NCI-H1105 (cell line): Measurements from ENCODE around the gene GIT1.
"Not testable (repeated sequence)": the region's sequence is repeated elsewhere in the genome, so short reads cannot be mapped to it uniquely, and the experiment has no call there.

Source experiments
- DNase-seq: peaks from one replicate; lab custom pipeline; 2025; lab: John Stamatoyannopoulos, UW

GIT1 gene

GRCh38 chr17:29567554-29568330 is 21.7 kb downstream of the GIT1 start:
- DNase-seq = peak; percentile 46

DNA sequence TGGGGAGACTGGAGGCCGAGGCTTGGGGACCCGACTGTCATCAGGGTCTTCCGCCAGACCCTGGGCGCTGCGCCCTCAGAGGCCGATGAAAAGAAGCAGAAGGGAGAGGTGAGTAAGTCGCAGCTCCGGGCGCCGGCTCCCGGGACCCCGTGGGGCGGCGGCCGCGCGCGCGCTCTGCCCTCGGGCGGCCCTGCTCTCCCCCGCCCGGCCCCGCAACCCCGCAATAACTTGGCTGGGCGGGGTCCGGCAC is 22.2 kb downstream of the GIT1 start:
- DNase-seq = no peak

DNA sequence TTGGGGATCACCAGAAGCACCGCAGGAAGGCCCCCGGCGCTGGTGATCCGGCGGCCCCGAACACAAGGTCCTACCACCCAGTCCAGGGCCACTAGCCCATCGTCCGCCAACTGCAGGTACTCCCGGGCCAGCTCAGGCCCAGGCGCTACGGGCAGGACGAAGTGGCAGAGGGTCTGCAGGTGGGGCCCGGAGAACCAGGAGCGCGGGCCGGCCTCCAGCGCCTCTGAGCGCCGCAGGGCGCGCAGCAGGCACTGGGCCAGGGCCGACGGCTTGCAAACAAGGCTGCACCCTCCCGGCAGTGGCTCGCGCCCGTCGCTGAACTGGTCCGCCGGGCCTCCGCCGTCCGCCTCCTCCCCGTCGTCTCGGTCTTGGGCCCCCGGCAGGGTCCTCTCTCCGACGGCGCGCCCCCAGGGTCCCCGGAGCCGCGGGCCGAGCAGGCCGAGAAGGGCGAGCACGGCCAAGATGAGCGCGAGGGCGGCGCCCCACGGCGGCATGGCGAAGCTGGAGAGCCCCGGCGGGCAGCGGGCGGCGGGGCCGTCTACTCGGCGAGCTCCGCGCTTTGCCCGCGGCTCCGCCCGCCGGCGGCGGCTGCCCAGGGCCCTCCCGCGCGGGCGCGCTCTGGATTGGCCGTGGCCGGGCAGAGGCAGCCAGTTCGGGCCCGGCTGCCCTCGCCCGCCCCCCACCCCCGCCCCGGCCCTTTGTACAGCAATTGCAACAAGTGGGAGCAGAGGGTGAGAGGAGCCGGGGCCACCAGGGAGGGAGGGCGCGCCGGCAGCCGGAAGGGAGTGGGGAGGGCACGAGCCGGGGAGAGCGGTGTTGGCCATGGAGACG is 22.8 kb downstream of the GIT1 start, which contains the start of gene ABHD15:
TSS of gene ABHD15 (minus strand) at position 565 of the 831 bp plus-strand sequence. CDS start at position 494, 71 bp downstream.
- peak; percentile 48 for DNase-seq

DNA sequence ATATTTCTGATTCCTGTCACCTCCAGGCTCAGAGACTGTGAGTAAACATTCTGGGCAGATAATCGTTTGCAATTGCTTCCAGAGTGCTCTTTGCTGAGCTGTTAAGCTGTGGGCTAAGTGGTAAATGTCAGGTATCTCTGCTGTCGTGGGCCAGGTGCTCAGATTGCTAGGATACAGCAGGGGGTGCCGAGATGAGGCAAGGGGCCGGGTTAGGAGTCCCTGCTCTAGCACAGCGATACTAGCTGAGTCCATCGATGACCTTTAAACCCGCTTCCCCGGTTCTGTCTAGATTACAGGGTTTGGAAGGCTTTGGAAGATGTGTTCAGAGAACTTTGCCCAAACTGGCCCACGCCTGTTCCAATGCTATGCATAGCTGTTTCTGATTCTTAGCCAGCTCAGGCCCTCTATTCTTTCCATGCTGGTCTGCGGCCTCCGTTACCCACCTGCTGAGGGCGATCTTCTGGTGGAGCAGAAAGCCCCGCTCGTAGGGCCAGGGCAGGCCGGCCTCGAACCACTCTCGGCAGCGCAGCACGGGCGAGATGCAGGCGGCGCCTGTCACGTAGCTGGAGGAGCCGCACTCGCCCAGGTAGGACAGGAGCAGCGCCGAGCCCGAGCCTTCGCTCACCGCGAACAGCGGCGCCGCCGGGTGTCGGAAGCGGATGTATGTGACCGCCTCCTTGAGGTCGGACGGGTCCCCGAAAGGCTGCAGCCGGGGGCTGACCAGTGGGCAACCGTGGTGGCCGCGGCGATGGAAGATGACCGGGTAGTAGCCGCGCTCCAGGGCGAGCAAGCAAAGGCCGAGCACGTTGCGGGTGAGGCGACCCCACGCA is 23.6 kb downstream of the GIT1 start:
- peak; percentile 55 for DNase-seq

- no peak for DNase-seq
Measured at GRCh38 chr17:29563816-29564215, 25.6 kb downstream of the GIT1 start.

GRCh38 chr17:29562615-29563014 is 26.8 kb downstream of the GIT1 start:
- no peak for DNase-seq

DNA sequence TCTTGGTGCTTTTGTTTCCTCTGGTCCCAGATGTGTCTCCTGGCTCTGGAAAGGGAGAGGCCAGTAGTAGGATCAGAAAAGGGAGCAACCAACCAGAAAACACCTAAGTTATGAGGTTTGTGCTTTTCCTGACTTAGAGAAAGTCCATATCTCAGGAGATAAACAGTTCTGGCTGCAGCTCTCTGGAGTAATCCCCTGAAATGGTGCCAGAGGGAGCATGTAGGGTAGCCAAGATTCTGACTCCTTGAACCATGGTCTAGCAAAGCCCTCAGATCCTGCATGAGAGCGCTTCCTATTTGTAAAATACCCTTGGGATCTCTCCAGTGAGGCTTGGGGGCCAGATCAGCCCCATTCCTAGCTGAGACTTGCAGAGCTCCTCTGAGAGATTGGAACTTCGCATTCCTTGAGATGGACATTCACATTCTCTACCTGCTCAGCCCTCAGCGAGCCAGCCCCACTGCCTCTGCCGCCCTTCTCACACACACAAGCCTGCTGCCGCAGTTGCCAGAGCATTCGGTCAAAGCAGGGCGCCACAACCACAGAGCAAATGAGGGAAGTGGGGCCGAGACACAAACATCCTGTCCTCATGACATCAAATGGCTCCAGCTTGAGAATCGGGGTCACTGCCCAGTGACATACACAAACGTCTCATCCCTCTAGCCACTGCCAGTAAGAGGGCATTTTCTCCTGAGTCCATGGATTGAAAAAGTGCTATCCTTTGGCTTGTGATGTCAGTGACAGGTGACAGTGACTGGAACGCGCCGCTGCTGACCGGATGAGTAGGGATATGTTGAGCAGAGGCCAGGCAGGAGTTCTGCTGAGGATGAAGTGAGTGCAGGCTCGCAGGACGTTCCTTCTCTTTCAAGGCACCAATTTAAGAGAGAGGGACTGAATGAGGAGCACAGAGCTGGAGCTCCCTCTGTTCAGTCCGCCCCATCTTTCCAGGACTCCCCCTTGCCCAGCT is 27.6 kb downstream of the GIT1 start:
- no peak for DNase-seq

- no peak for DNase-seq
Measured at GRCh38 chr17:29560316-29560715, 29.1 kb downstream of the GIT1 start.

GRCh38 chr17:29559640-29560039 is 29.8 kb downstream of the GIT1 start:
- DNase-seq = no peak

DNA sequence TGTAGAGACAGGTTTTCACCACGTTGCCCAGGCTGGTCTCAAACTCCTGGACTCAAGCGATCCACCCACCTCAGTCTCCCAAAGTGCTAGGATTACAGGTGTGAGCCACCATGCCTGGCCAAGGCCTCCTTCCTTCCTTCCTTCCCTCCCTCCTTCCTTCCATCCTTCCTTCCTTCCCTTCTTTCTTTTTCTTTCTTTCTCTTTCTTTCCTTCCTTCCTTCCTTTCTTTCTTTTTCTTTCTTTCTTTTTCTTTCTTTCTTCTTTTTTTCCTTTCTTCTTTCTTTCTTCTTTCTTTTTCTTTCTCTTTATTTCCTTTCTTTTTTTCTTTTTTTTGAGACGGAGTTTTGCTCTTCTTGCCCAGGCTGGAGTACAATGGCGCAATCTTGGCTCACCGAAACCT is 31.3 kb downstream of the GIT1 start:
- not testable (repeated sequence) for DNase-seq

- DNase-seq = no peak
Measured at GRCh38 chr17:29557739-29558116, 31.7 kb downstream of the GIT1 start.

- no peak for DNase-seq
Measured at GRCh38 chr17:29557085-29557738, 32.2 kb downstream of the GIT1 start.

DNA sequence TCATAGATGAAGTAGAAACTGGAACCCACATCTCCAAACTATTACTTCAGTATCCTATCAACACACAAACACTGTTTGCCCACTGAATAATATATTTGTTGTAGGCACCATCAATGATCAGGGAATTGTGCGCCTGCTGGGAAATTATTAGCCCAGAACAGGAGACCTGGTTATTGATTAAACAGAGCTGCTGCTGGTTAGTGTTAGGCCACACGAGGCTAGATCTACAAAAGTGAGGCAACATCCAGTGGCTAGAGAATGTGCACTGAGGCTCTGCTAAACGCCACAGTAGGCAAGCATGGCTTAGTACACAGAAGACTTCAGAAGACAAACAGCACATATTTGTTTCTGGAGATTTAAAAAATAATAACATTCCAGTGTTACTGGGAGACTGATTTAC is 33.6 kb downstream of the GIT1 start:
- no peak for DNase-seq

DNA sequence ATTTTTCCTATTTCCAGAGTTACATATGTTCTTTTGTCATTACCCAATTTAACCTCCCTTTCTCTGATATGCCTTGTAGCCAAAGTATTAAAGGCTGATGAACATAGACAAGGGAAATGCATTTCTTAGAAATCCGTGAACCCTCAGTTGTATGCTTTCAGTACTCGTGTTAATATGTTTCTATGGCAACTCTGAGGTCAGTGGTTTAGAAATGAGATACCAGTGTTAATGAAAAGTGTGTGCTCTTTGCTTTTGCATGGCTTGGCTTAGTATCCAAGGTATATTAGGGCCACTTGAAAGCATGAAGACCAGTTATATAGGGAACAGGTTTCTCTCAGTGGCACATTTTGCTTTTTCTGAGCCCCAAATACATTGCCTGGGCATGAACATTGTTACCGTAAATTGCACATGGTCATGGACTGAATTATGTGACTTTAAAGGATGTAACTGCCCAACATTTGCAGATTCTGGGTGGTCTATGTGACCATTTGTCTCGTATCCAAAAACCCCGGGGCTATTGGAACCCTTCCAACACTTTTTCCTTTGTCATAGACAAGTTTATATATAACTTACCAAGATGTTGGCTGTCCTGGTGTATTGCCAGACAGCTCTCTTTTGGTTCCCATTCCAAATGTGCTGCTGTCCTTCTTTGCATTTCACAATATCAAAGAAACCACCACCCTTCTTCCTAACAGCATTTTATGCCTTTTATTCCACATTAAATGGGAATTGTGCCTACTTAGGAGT is 40.1 kb downstream of the GIT1 start:
- DNase-seq = no peak

DNA sequence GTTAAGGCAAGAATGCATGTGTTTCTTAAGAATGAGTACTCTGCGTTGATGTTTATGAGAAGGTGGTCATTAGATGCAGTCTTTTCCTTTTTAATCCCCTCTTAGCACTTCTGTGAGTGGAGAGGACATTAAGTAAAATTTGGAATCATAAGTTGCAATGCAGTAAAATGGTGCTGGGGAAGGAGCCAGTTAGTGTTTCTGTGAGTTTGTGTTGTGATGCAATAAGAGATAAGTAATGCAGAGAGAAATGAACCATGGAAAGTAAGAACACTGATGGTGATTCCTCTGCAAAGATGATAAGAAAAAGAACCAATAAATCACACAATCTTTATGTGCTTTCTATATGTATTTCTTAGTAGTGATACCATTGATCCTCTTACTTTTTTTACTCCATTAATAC is 42.6 kb downstream of the GIT1 start:
- DNase-seq = no peak

DNA sequence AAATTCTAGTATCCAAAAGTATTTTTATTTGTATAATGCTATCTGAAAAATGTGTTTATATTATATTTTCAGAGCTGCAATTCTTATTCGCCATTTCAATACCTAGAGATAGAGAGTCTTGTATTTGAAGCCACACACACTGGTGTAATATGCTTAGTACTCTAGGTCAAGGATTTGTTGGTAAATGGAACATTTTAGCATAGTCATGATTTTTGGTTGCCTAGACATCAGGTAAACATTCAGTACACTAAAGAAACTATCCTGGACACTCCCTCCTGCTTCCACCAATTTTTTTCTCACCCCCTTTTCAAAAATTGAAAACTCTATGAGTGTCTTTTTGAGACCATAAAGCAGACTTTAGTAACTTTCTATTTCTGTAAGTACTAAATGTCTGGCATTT is 43.4 kb downstream of the GIT1 start:
- no peak for DNase-seq

- no peak for DNase-seq
Measured at GRCh38 chr17:29544066-29544465, 45.4 kb downstream of the GIT1 start.

DNA sequence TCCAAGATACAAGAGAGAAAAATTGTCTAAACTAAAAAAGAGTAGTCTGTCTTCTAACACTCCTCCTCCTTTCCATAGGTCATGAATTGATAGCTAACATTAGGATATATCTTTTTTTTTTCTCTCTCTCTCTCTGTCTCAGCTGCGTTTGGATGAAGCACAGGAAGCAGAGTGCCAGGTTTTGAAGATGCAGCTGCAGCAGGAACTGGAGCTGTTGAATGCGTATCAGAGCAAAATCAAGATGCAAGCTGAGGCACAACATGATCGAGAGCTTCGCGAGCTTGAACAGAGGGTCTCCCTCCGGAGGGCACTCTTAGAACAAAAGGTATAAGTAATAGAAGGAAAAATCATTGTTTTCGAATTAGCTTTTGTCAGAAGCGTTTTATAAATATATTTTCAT is 55.5 kb downstream of the GIT1 start:
- DNase-seq = no peak

DNA sequence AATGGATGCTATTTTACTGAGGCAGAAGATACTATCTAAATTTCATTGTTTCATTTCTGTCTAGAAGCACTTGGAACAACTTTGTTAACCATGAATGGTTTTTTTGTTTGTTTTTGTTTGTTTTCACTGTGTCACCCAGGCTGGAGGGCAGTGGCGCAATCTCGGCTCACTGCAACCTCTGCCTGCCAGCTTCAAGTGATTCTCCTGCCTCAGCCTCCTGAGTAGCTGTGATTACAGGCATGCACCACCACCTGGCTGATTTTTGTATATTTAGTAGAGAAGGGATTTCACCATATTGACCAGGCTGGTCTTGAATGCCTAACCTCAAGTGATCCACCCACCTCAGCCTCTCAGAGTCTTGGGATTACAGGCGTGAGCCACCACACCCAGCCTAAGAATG is 63.1 kb downstream of the GIT1 start:
- no peak for DNase-seq

- DNase-seq = no peak
Measured at GRCh38 chr17:29524692-29525091, 64.8 kb downstream of the GIT1 start.
